ENCODE measurements around the gene COL26A1.
"Not testable (repeated sequence)": the region's sequence is repeated elsewhere in the genome, so short reads cannot be mapped to it uniquely, and the experiment has no call there.

COL26A1 gene

GRCh38 chr7:101602484-101603241, 240.0 kb downstream of the COL26A1 start:
- no peak overlapping the region for H3K4me3 ChIP-seq (ENCODE audit: low read length)
- TF ChIP-seq ZNF274 (IDR thresholded peaks at IDR 0.05; ENCODE audit: low read depth, low read length): no peak

GRCh38 chr7:101604331-101604933, 241.8 kb downstream of the COL26A1 start:
- TF ChIP-seq ZNF274 (IDR thresholded peaks at IDR 0.05; ENCODE audit: low read depth, low read length): no peak
- H3K4me3 ChIP-seq (ENCODE audit: low read length): no peak overlapping the region

GRCh38 chr7:101604934-101605332, 242.3 kb downstream of the COL26A1 start:
- not testable (repeated sequence) for H3K4me3 ChIP-seq (ENCODE audit: low read length)

- no peak for TF ChIP-seq ZNF274 (IDR thresholded peaks at IDR 0.05; ENCODE audit: low read depth, low read length)
- H3K4me3 ChIP-seq (ENCODE audit: low read length): no peak overlapping the region
Measured at GRCh38 chr7:101605611-101606497, 243.2 kb downstream of the COL26A1 start.

- TF ChIP-seq ZNF274 (IDR thresholded peaks at IDR 0.05; ENCODE audit: low read depth, low read length): no peak
- H3K4me3 ChIP-seq (ENCODE audit: low read length): no peak overlapping the region
Measured at GRCh38 chr7:101606498-101606923, 243.8 kb downstream of the COL26A1 start.
